Measurements from ENCODE around the gene SLC2A13. TPM values are rescaled to one million over a fixed set of nuclear protein-coding genes. Genes with fewer than 3 reads are reported as not detected.

Gene SLC2A13
- total RNA-seq, 6 donors from 2014 or later = 9.9 to 25.9 (median 16.0) TPM

GRCh38 chr12:40012711-40013110 is 93.2 kb downstream of the SLC2A13 start:
- H3K4me3 ChIP-seq = no peak overlapping the region
- TF ChIP-seq POLR2AphosphoS5 (IDR thresholded peaks at IDR 0.05) (no peak), CTCF (IDR thresholded peaks at IDR 0.05) (no peak), EP300 (IDR thresholded peaks at IDR 0.05) (no peak)
- peak overlapping the region in 1 of 4 donors; percentile 13 for H3K27ac ChIP-seq
- 39 to 41% methylated on average over 3 of the region's 3 CpGs for WGBS, 2 donors
- ATAC-seq (ENCODE audit: low FRiP score in 2 of 2) = no peak
- no peaks in the 10 kb centered on the region for H3K9me3 ChIP-seq
- H3K36me3 ChIP-seq = no peaks in the 10 kb centered on the region
- H3K4me1 ChIP-seq = peaks cover 3 to 15% (median 10%) of the 10 kb centered on the region in 4 donors
- no peak for DNase-seq
- H3K27me3 ChIP-seq = no peaks in the 10 kb centered on the region

- Histone ChIP-seq H3K27ac (peak overlapping the region in 1 of 4 donors; percentile 50), H3K36me3 (no peaks in the 10 kb centered on the region), H3K27me3 (no peaks in the 10 kb centered on the region), H3K9me3 (no peaks in the 10 kb centered on the region), H3K4me1 (peaks cover 3 to 15% (median 10%) of the 10 kb centered on the region in 4 donors), H3K4me3 (peak overlapping the region in 3 of 4 donors; percentile 16 to 39 (median 33))
- ATAC-seq (ENCODE audit: low FRiP score in 2 of 2) = peak in 1 of 2 donors; percentile 34
- WGBS, 2 donors = 74% methylated on average over 3 of the region's 3 CpGs
- no peak for DNase-seq
- TF ChIP-seq POLR2A (IDR thresholded peaks at IDR 0.05) (no peak), EP300 (IDR thresholded peaks at IDR 0.05) (no peak), POLR2AphosphoS5 (IDR thresholded peaks at IDR 0.05) (no peak), CTCF (IDR thresholded peaks at IDR 0.05) (no peak)
Observed at GRCh38 chr12:40011775-40012129, 94.1 kb downstream of the SLC2A13 start.

- ATAC-seq (ENCODE audit: low FRiP score in 2 of 2) (peak; percentile 74 to 93), DNase-seq (peak in 1 of 2 donors; percentile 58)
- peak overlapping the region in 3 of 4 donors; percentile 16 to 39 (median 33) for H3K4me3 ChIP-seq
- no peaks in the 10 kb centered on the region for H3K27me3 ChIP-seq
- no peaks in the 10 kb centered on the region for H3K9me3 ChIP-seq
- H3K36me3 ChIP-seq = no peaks in the 10 kb centered on the region
- peak overlapping the region in 1 of 4 donors; percentile 50 for H3K27ac ChIP-seq
- TF ChIP-seq POLR2A (IDR thresholded peaks at IDR 0.05) (no peak), CTCF (IDR thresholded peaks at IDR 0.05) (peak in 5 of 6 experiments; percentile 71 to 79 (median 73))
- H3K4me1 ChIP-seq = peaks cover 3 to 15% (median 10%) of the 10 kb centered on the region in 4 donors
- 57 to 62% methylated on average over 11 of the region's 11 CpGs for WGBS, 2 donors
Observed at GRCh38 chr12:40010899-40011774, 94.7 kb downstream of the SLC2A13 start.

DNA sequence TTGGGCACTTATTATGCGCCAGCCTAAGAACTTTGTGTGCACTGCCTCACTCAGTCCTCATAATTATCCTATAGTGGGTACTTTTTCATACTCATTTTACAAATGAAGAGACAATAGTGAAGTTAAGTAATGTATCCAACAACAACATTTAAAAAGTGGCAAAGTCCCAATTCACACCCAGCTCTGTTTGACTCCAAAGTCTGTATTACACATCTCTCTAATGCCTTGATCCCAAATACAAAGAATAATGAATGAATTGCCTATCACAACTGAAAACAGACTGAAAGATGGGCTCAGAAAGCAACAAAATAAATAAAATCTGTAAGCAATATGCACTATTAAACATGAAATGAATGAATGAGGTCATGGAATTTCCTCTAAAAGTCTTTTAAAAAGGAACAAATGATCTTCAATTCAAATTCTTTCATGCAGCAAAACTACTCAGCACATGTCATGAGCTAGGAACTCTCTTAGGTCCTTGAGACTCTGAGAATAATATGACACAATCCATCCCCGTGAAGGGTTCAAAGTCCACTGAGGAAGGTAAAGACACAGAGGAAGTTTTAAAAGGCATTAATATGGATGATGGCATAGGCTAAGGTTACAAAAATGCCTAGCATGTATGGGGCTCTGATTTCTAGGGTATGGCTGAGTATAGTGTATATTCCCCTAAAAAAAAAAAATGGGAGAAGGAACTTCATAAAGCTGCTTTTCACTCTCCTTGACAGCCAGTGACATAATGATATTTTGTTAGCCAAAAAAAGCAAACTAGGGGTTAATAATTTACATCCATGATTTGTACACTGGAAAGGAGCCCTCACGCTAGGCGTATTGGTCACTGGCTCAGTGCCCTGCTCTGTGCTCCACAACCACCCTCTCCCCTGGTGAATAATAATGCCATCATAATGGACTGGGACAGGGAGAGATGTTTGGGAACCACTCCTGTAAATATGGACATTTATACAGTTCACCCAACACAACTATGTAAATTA is 103.4 kb downstream of the SLC2A13 start:
- DNase-seq (no peak), ATAC-seq (ENCODE audit: low FRiP score in 2 of 2) (no peak)
- Histone ChIP-seq H3K4me1 (no peaks in the 10 kb centered on the region), H3K36me3 (no peaks in the 10 kb centered on the region), H3K27ac (no peak overlapping the region), H3K27me3 (no peaks in the 10 kb centered on the region), H3K9me3 (peaks cover 0 to 23% (median 11%) of the 10 kb centered on the region in 4 donors), H3K4me3 (no peak overlapping the region)
- WGBS, 2 donors = 82 to 90% methylated on average over 4 of the region's 4 CpGs
- TF ChIP-seq CTCF (IDR thresholded peaks at IDR 0.05) (no peak), EP300 (IDR thresholded peaks at IDR 0.05) (no peak), POLR2AphosphoS5 (IDR thresholded peaks at IDR 0.05) (no peak), POLR2A (IDR thresholded peaks at IDR 0.05) (no peak)

Data from upper lobe of left lung (tissue), 6 donors.